DMS53 treated with DMSO at 0.1 percent for 48 hours (cell line): Measurements from ENCODE around the gene IGHMBP2.

Experiments
- DNase-seq: peaks from one replicate; lab custom pipeline; 2025; ENCODE audit not compliant: unreplicated experiment; lab: John Stamatoyannopoulos, UW

Gene IGHMBP2

GRCh38 chr11:68925611-68926010 is 21.9 kb downstream of the IGHMBP2 start:
- no peak for DNase-seq

GRCh38 chr11:68927280-68928135 is 23.8 kb downstream of the IGHMBP2 start:
- no peak for DNase-seq

GRCh38 chr11:68928136-68928880 is 24.6 kb downstream of the IGHMBP2 start:
- DNase-seq = no peak

GRCh38 chr11:68929135-68929534 is 25.4 kb downstream of the IGHMBP2 start:
- DNase-seq = no peak

GRCh38 chr11:68929706-68930570 is 26.2 kb downstream of the IGHMBP2 start:
- DNase-seq = no peak

GRCh38 chr11:68930991-68931855 is 27.5 kb downstream of the IGHMBP2 start:
- DNase-seq = no peak

GRCh38 chr11:68931911-68932310 is 28.2 kb downstream of the IGHMBP2 start:
- no peak for DNase-seq

- no peak for DNase-seq
These were observed 28.7 kb downstream of the IGHMBP2 start for GRCh38 chr11:68932358-68932757.

- no peak for DNase-seq
These were observed 29.4 kb downstream of the IGHMBP2 start for GRCh38 chr11:68932933-68933577.

GRCh38 chr11:68933605-68934320 is 30.1 kb downstream of the IGHMBP2 start:
- no peak for DNase-seq

GRCh38 chr11:68934321-68934645 is 30.6 kb downstream of the IGHMBP2 start:
- no peak for DNase-seq

- no peak for DNase-seq
These were observed 31.0 kb downstream of the IGHMBP2 start for GRCh38 chr11:68934666-68935065.

- DNase-seq = no peak
These were observed 31.4 kb downstream of the IGHMBP2 start for GRCh38 chr11:68935066-68935465.

GRCh38 chr11:68935516-68936357 is 32.0 kb downstream of the IGHMBP2 start:
- DNase-seq = no peak

GRCh38 chr11:68936358-68936636 is 32.6 kb downstream of the IGHMBP2 start:
- DNase-seq = no peak

- DNase-seq = no peak
These were observed 33.3 kb downstream of the IGHMBP2 start for GRCh38 chr11:68936676-68937620.

GRCh38 chr11:68938088-68938487 is 34.4 kb downstream of the IGHMBP2 start:
- no peak for DNase-seq
